Measurements from ENCODE around the gene IL22RA1.

IL22RA1 gene

DNA sequence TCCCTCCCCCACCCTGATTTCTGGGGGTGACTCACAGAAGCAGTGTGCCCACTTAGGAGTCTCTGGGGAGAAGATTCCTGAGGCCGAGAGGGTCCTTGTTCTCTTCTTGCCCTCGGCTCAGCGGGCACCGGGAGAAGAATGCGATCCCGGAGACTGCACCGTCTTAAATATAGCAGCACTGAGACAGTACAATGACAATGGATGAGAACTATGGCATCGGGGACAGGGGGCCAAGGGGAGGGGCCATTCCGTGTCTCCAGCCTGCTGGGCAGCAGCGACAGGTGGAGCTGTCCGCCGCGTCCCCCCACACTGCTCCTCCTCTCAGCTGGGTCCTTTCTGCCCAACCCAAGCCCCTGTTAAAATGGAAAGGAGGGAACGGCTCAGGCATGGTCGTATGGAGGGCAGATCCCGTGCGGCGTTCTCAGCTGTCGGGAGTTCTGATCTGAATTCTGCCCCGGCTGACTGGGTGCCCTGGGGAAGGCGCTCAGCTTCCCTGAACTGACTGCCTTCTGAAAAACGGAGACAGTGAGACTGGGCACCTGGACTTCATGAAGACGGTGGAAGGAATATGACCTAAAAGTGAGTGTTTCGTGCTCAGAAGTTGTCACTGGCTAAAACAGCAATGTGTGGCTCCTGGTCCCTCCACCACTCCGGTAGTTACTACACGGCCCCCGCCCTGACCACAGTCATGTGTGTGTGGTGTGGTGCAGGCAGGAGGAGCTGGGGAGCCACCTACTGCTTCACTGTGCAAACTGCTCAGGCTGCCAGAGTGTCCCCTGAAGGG is 30.8 kb downstream of the IL22RA1 start, which contains the start of gene MYOM3:
Gene MYOM3 (minus strand): TSS at position 140 of the 784 bp plus-strand sequence. CDS start 3,499 bp downstream, outside the sequence.
- DNase-seq: peak; percentile 32

DNA sequence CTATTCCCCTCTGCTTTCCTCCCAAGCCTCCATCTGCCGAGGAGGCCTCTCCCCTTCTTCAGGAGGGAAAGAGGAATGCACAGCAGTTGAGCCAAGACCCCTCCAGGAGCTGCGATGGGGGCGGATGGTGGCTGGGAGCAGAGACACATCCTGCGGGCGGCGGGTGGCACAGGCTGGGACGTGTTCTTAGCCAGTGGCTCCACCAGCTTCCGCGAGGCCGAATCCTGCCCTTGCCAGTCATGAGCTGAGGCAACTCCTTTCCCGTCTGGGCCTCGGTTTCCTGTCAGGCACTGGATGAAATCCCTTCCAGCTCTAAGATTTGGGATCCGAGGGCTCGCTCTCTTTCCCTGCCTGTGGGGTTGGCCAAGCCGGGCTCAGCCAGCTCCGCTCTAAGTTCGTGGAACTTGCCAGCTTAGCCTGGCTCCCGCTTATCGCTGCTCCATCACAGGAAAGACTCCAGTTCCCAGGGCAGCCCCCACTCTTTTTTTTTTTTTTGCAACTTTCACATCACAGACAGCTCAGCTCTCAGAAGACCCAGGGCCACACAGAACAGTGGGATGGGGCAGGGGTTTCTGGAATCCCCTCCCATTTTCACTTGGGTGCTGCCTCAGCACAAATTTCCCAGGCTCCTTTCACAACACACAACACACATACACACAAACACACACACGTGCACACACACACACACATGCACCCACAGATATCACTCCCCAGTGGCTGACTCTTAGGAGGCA is 31.5 kb downstream of the IL22RA1 start:
- no peak for DNase-seq

DNA sequence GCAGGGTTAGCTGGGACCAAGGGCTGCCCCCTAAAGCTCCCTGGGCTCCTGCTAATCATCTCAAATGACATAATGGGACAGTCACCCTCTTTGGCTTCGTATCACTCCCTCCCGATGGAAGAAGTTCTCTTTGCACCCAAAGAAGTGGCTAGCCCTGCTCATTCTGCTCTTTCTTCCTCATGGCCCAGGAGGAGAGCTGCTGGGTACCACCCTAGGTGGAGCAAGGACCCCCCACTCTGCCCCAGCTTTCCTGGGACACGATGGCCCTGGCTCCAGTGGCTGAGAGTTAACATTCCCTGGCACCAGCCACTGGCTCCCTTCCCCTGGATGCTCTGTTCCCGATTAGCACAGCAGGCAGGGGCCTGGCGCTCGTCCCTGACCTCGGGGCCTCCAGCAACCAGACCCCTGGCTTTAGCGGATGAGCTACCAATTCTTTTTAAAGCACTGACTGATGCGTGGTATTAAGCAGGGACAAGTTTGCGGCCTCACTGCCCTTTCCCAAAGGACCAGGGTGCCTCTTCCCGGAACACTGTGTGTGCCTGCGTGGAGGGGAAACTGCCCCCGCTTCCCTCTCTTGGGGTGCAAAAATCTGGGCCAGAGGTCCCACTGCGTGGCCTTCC is 32.2 kb downstream of the IL22RA1 start:
- DNase-seq: no peak

DNA sequence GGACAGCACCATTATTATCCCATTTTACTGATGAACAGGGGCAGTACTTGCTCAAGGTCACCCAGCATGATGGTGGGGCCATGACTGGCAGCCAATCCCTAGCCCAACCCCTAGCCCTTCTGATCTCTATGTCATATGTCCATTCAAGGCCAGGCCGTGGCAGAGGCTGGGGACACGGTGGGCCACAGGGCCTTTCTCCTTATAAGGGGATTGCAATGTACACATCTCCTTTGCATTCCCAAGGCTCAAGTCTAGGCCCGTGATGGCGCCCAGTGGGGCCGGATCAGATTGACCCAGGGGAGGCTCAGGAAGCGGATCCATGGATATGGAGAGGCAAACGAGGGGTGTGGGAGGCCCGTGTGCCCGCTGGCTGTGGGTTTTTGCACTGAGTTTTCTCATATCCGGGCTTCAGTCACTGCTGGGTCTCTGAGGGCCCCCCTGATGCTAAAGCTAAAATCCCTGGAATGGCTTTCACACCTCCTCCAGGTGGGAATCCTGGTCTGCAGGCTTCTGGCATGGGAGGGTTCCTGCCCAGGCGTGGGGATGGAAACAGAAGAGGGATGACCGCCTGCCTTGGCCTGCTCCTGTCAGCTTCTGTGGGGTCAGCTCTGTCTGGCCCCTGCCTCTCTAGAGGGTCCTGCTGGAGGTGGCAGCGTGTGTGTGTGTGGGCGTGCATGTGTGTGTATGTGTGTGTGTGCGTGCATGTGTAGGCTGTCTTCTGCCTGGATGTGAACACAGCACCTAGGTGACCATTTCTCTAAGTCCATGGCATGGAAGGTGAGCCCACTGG is 33.1 kb downstream of the IL22RA1 start:
- no peak for DNase-seq

DNA sequence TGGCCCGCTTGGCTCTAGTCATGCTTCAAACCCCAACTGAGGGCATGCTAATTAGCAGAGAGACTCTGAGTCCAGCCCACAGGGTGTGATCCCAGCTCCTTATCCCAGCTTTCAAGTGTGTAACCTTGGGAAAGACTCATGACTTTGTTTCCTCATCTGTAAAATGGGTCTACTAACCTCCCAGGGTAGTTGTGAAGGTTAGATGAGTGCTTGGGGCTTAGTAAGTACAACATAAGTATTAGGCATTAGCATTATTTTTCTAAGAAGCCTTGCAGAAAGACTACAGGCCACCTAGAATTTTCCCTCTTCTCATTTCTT is 33.8 kb downstream of the IL22RA1 start:
- no peak for DNase-seq

DNA sequence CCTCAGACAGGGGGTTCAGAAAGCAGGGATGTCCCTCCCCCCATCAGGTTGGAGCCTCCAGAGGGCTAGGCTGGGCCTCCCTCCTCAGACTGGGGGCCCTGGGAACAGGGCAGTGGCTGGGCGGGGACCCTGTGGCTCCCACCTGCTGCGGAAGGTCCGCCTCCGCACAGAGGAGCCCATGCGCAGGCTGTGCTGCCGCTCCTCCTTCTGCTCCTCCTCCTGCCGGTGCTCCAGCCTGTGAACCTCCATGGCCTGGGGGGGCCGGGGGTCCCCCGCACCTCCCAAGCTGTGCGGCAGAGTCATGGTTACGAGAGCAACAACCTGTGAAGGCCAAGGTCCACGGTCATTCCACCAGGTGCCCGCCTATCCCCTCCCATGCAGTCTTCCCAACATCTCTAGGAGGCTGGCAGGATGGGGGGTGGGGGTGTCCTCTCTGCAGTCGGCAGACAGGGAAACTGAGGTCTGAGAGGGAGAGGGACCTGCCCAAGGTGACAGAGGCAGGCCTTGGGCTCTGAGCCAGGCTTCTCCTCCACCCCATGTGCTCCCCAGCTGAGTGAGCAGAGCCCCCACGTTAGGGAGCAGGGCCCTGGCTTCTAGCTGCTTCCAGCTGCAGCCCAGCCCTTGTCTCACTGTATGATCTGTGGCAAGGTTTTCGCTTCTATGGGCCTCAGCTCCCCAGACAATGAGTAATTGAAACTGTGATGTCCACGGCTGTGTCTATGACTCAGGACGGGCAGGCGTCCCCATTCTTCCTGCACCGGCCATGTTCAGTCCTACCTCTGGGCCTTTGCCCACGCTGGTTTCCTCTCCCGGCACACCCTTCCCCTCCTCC is 34.4 kb downstream of the IL22RA1 start:
- no peak for DNase-seq

DNA sequence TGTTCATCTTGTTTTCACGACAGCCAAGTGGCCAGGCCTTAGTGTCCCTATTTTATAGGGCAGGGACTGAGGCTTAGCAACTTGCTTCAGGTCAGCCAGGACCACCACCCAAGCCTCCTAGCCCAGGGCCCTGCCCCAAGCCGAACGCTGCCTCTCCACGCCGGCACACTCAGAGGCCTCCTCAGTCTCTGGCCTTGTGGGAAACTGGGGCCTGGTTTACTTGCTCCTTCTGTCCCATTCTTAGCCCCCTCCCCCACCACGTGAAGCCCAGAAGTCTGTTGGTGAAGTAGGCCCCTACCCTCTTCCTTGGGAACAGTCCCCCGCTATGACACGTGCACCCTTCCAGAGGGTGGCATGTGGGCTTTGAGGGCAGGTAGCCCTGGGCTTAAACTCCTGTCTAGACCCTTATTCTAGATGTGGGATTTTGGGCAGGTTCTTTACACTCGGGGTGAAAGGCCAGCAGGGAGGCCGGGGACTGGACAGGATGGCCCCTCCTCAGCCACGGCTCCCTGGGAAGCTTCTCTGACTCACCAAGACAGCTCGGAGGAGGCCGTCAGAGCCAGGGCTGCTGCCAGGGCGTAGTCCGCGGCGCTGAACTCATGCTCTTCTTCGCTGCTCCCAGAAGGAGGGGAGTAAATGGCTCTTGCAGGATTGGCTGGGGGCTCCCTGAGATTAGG is 35.3 kb downstream of the IL22RA1 start:
- DNase-seq: no peak

DNA sequence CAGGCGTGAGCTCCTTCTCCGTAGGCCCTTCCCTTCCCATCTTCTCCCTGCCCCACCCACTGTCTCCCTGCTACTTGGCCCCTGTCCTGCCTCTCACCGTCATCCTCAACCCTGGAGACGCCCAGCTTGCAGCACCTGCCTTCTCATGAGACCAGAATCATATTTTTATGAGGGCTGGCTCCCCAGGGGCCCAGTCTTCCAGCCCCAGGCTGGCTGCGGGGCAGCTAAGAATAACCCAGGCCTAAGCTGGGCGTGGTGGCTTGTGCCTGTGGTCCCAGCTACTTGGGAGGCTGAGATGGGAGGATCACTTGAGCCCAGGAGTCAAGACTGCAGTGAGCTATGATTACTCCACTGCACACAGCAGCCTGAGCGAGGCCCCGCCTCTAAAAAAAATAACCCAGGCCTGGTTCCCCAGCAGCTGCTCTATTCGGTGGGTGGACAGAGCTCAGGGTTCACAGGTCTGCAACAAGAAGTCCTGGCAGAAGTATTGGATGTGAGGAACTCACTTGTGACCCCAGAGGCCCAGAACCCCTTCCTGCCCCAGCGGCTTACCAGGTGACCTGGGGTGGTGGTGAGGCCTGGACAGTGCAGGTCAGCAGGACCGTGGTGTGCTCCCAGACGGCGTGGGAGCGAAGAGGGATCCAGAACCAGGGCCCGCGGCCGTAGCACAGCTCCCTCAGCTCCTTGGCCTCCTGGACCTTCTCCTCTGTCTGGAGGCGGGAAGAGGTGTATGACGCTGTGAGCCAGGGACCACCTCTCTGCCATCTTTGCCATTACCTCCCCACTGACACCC is 37.4 kb downstream of the IL22RA1 start:
- no peak for DNase-seq

DNA sequence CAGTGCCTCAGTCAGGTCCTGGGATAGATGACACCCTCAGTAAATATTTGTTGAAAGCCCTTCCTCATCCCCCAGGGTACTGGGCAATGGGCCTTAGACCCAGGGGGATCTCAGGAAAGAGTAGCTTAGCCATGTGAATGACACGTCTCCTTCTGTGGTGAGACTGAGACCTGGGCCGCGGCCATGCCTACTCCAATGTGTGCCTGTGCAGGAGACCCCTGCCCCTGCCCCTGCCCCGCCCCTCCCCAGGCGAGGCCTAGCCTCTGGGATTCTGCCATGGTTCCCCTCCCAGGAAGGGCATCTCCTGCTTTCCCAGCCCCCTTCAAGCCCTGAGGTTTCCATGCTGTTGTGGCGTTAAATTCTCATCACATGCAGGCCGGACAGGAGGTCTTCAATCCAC is 38.1 kb downstream of the IL22RA1 start:
- no peak for DNase-seq

DNA sequence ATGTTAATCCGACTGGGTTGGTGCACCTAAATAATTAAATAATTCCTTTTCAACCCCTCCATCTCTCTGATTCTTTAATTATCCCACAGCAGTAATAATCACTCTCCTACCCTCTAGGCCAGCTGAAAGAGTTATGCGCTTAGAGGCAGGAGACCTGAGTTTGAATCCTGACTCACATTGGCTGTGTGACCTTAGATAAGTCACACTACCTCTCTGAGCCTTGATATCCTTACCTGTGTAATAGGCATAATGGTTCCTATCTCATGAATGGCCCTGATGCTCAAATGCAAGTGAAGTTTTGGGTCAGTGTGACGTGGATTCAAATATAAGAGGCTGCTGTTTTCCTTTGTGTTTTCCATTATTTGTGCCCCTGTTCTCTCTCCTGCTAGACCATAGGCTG is 39.1 kb downstream of the IL22RA1 start:
- no peak for DNase-seq

DNA sequence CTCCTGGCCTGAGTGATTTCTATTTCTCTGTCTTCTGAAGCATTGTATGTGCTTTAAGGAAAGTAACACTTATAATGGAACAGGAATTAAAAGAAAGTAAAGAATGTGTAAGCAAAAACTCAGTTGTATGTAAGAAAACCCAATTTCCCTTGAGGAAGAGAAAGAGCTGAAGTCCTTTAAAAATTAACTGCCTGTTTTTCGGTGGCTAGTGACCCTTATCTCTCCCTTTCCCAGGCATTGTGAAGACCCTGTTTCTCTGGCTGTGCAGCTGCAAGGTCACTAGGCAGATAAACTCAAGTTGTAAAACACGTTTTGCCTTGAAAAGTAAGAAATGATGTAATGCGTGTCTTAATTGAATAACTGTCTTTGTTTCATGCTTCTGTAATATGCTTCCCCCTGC is 39.5 kb downstream of the IL22RA1 start:
- no peak for DNase-seq

DNA sequence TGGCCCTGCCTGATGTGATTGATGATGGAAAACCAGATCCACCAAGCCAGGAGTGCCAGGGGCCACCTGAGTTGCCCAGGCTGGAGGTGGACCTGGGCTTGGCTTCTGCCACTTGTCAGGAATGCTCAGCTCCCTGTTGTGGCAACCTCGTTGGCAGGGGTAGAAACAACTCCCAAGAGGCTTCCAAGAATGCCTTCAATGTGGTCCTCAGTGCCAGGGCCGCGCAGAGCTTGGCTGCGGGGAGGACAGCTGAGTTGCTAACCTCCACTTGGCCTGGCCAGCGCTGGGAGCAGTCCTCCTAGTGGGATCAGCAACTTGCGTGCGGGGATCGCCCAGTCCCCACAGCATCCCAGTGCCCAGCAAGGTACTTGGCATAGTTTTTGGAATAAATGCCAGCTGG is 40.0 kb downstream of the IL22RA1 start:
- no peak for DNase-seq

DNA sequence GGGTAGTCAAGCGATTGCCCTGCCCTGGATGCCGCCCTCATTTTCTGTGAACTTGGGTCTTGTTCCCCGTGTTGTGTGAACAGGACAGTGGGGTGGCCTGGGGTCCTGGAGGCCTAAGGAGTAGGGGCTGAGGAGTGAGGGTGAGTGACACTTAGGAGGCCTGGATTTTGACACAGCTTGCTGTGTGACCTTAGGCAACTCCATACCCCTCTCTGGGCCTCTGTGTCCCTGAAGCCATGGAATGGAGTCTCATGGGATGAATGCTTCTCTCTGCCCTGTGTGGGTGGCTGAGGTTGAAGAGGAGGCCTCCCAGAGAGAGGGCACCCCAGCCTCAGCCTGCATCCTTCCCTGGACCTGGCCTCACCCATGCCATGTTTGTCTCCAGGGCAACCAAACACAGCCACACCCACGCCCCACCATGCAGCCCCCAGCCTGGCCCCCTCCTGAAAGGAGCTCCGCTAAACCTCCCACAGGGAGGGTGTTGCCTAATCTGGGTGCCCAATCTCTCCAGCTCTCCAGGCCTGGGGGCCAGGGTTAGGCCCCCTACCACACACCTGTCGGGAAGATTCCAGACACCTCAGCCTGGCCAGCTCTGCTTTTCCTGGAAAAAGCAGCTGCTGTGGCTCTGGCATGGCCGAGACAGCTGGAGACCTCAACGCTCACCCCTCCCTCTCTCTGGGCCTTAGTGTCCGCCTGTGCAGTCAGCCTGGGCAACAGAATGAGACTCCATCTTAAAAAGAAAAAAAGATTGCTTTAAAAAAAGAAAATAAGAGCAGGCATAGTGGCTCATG is 40.9 kb downstream of the IL22RA1 start:
- no peak for DNase-seq

DNA sequence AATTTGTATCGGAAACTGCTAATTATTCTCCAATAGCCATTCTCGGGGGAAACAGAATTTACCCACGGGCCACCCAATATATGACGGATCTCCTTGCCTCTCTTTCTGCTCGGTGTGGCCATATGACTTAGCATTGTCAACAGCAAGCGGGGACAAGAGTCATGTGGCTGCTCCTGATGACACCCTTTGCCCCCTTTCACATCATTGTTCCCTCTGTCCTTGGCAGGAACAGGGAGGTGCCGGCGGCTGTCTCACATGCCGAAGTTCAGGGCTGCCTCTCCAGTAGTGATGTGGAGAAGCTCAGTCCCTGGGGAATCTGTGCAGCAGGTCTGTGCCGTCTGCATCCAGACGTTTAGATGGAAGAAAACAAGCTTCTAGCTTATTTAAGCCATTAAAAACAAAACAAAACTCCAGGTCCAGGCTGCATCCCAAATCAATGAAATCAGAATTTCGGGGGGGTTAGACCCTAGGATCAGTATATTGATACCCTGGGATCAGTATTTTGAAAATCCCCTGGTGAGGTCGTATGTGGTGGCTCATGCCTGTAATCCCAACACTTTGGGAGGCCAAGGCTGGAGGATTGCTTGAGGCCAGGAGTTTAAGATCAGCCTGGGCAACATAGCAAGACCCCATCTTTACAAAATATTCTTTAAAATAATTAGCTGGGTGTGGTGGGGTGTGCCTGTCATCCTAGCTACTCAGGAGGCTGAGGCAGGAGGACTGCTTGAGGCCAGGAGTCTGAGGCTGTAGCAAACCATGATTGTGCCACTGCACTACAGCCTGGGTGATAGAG is 41.8 kb downstream of the IL22RA1 start:
- no peak for DNase-seq

DNA sequence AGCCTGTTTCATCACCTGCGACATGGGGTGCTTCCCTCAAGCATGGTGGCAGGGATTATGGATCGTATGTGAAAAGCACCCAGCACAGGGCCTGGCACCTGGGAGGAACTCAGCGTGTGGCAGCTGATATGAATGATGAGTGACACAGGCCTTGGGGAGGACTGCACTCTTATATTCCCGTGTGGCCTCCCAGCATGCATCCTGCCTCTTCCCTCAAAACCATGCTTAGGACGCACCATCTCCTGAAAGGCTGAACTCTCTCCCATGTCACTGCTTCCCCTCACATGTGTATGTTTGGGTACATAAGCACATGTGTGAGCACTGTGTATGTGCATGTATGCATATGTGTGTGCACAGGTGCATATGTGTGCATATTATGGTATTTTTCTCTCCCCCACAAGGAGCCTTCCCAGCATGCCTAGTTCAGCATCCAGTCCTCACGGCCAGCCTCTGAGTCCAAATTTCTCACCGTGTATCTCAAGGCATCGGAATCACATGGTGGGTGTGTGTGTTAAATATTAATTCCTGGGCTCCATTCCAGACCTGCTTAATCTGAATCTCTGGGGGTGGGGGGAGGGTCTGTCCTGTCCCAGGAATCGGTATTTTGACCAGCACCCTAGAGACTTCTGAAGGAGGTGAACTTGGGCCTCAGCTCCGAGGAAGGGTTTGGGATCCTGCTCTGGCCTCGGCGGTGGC is 43.8 kb downstream of the IL22RA1 start:
- no peak for DNase-seq

DNA sequence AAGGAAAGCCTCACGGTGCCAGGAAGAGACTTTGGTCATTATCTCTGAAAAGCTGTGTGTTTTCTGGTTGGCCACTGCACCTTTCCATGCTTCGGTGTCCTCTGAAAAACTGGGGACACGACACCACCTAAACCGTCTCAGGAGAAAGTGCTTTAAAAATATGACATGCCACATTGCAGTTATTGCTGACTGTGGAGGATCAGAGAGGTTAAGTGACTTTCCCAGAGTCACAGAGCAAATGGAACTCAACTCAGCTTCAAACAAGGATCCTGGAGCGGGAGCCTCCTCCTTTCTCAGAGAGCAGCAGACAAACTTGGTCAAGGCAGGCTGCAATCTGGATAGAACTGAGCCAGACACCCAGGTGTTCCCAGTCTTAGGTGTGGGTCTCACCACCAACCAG is 44.8 kb downstream of the IL22RA1 start:
- DNase-seq: no peak

DNA sequence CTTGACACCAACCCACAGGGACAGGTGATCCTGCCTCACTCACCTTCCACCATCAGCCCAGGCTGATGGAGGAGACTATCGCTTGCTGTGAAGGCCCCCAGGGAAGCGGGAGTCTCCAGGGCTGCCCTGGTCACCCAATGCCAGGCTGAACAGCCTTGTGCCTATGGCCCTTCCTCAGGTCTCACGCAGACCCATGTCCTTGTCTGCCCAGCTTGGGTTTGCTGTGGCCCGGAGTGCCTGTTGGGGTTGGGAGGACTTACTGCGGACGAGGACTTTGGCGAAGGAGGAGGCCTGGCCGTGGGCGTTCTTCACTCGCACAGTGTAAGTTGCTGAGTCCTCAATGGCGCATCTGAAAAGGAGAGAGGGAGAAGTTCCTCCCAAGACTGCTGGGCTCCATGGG is 45.3 kb downstream of the IL22RA1 start:
- DNase-seq: no peak

DNA sequence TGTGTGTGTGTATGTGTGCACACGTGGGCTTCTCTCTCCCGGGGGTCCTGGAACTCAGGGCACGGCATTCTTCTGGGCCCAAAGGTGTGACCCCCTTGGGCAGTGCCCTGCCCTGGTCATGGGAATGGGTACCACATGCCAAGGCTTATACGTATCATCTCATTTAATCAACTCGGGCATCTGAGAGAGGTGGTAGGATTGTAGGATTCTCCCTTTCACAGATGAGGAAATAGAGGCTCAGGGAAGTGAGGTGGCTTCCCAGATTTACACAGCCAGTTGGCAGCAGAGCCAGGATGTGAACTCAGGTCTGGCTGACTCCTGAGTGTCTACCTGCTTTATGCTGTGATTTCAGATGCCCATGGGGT is 46.2 kb downstream of the IL22RA1 start:
- DNase-seq: no peak
